IMR-90 (cell line): ENCODE measurements around the gene SLC3A2. TPM values are rescaled to one million over a fixed set of nuclear protein-coding genes. Genes with fewer than 3 reads are reported as not detected.

Experiments
- USF2 ChIP-seq: fragments of 150-350 bp; IDR thresholded peaks from 2 replicates; pipeline ENCODE4 v1.6.1; 2017; ENCODE audit warnings: mild to moderate bottlenecking, antibody characterized with exemption, low read length, low read depth
- polyA plus RNA-seq, 3 experiments: library from polyadenylated mRNA; depleted of rRNA; stranded (reverse); fragments of >200 nt; gene quantifications; 2 replicates each; pipeline ENCODE4 v1.2.3, GENCODE V29; 2012; ENCODE audit warnings: low replicate concordance in 1 of 3
- total RNA-seq: library from RNA; depleted of rRNA; stranded (reverse); fragments of >200 nt; gene quantifications from 2 replicates; pipeline ENCODE4 v1.2.3, GENCODE V29; 2012

The SLC3A2 gene
- total and polyA plus RNA-seq, 2 of the 4 experiments (the other 2 are of a cell fraction) = 140 to 239 TPM

GRCh38 chr11:62830904-62831519 lies 49.7 kb upstream of the SLC3A2 start (continued):
- TF ChIP-seq USF2 = no peak
